Stomach (tissue), 9 donors: ENCODE data around the gene GJB6. TPM values are rescaled to one million over a fixed set of nuclear protein-coding genes. Genes with fewer than 3 reads are reported as not detected.

ENCODE experiments used
- DNase-seq, 2 donors: peaks; one replicate each; pipeline versions ENCODE4 v3.0.0 to v3.0.0-alpha.2; 2013 to 2019
- H3K27ac ChIP-seq, 5 donors: fragments of 200-600 bp in 4 of 5; sonication (generic) in 4 of 5; one replicate each; pipeline ENCODE4 v1.5.1; 2013 to 2019; ENCODE audit warnings: mild to moderate bottlenecking in 1 of 5, moderate library complexity in 1 of 5
- H3K27me3 ChIP-seq, 3 donors: fragments of 200-600 bp; sonication (generic); one replicate each; pipeline ENCODE4 v1.5.1; 2017 to 2019; ENCODE audit warnings: mixed run types in 1 of 3
- H3K36me3 ChIP-seq, 4 donors: fragments of 200-600 bp; sonication (generic); 1 replicate in 3 of 4; 2 replicates in 1 of 4; pipeline ENCODE4 v1.5.1; 2016 to 2019
- H3K4me1 ChIP-seq, 4 donors: fragments of 200-600 bp; sonication (generic); one replicate each; pipeline ENCODE4 v1.5.1; 2016 to 2019
- H3K4me3 ChIP-seq, 4 donors: fragments of 200-600 bp; sonication (generic) in 3 of 4; one replicate each; pipeline ENCODE4 v1.5.1; 2016 to 2019; ENCODE audit warnings: mild to moderate bottlenecking in 1 of 4
- H3K9me3 ChIP-seq, 4 donors: fragments of 200-600 bp; sonication (generic); one replicate each; pipeline ENCODE4 v1.5.1; 2016 to 2019
- EP300 ChIP-seq: sonication (generic); formaldehyde crosslinking; IDR thresholded peaks from one replicate; pipeline ENCODE4 v1.6.1; 2017; ENCODE audit warnings: antibody characterized with exemption
- POLR2A ChIP-seq, 4 donors: fragments of 450-650 bp; IDR thresholded peaks; one replicate each; pipeline ENCODE4 v1.6.1; 2016; ENCODE audit warnings: antibody characterized with exemption in 4 of 4, control low read depth in 2 of 4, mild to moderate bottlenecking in 1 of 4, moderate library complexity in 1 of 4
- POLR2AphosphoS5 ChIP-seq, 3 donors: sonication (generic); formaldehyde crosslinking; IDR thresholded peaks; one replicate each; pipeline ENCODE4 v1.6.1; 2016; ENCODE audit warnings: antibody characterized with exemption in 3 of 3
- WGBS, 5 donors: extraction: QIAGEN DNeasy Blood & Tissue Kit in 3 of 5; methylation state at CpG; one replicate each; pipeline versions ENCODE4 v1.1.5 to v1.1.7; 2013 to 2018; 5-methylcytosine and 5-hydroxymethylcytosine counted together
- intact Hi-C: fragments of 100-400 bp; cut with DNase I; formaldehyde crosslinking; loops from one replicate; pipeline ENCODE4 v1.15.1; 2023; ENCODE audit warnings: low total_unique reads
- polyA plus RNA-seq, 3 donors: library from polyadenylated mRNA; stranded (reverse); fragments of 200-250 nt; gene quantifications; one replicate each; pipeline ENCODE4 v1.2.3, GENCODE V29; 2013
- total RNA-seq, 5 donors: library from RNA; depleted of rRNA; stranded (reverse); fragments of >200 nt; gene quantifications; one replicate each; pipeline versions ENCODE4 v1.1.0 to v1.2.3, GENCODE V29; 2014 to 2016
- TF ChIP-seq, protein P1 (sequence below), 7 experiments: fragments of 450-650 bp in 4 of 7; fragments of 200-600 bp in 3 of 7; sonication (generic) in 3 of 7; IDR thresholded peaks; one replicate each; pipeline ENCODE4 v1.5.1; 2016 to 2019; ENCODE audit warnings: antibody characterized with exemption in 7 of 7, control low read depth in 2 of 7, mild to moderate bottlenecking in 1 of 7
- donor health status: healthy with polysubstance abuse.
- donor health status: Bipolar disorder and iron deficiency.
- donor health status: healthy.

The GJB6 gene
- total and polyA plus RNA-seq, 8 donors = 0.73 to 41.6 (median 1.5) TPM; not detected in 5

DNA sequence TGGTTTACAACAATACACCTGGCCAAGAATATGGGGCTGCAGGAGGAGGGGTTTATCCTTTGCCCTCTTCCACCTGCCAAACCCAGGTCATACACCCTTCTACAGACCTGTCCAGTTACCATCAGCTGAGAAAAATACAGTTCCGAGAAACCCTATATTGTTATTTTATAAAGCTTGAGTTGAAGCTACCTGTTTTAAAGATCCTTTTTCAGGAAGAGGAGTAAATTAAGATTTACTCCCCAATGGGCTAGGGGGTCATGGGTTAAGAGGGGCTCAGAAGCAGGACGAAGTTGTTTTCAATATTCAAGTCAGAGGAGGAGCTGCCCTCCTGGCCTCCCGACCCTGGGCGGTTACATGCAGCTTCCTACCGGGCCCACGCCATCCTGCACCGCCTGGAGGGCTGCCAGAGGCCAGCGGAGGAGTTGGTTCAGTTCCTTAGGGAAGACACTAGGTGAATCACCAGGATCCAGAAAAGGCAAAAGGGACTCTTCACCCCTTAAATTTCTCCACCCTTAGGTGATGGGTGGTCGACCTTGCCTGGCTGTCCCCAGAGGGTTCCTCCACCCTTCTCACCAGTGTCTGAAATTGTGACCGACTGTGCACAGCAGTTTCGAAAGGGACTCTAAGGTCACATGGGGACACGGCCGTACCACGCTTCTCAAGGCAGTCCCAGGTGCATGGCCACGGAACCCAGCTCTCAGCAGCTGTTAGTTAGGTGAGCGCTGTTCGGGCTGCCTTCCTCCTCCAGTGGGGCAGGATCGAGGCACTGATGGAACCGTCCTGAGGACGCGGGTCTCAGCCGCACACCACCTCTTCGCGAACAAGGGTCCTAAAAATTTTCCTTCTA, 40.6 kb downstream of the GJB6 start:
- no peaks in the 10 kb centered on the region for H3K9me3 ChIP-seq
- peak; percentile 49 to 53 for DNase-seq
- peaks cover 0 to 4% (median 0%) of the 10 kb centered on the region in 4 donors for H3K36me3 ChIP-seq
- WGBS, 5 donors = 21 to 59% (median 35%) methylated on average over 9 to 24 of the region's 24 CpGs
- TF ChIP-seq EP300 = no peak
- TF ChIP-seq, protein P1, sequence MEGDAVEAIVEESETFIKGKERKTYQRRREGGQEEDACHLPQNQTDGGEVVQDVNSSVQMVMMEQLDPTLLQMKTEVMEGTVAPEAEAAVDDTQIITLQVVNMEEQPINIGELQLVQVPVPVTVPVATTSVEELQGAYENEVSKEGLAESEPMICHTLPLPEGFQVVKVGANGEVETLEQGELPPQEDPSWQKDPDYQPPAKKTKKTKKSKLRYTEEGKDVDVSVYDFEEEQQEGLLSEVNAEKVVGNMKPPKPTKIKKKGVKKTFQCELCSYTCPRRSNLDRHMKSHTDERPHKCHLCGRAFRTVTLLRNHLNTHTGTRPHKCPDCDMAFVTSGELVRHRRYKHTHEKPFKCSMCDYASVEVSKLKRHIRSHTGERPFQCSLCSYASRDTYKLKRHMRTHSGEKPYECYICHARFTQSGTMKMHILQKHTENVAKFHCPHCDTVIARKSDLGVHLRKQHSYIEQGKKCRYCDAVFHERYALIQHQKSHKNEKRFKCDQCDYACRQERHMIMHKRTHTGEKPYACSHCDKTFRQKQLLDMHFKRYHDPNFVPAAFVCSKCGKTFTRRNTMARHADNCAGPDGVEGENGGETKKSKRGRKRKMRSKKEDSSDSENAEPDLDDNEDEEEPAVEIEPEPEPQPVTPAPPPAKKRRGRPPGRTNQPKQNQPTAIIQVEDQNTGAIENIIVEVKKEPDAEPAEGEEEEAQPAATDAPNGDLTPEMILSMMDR (IDR thresholded peaks at IDR 0.05) = no peak
- peak overlapping the region; percentile 52 to 80 (median 68) for H3K4me3 ChIP-seq
- H3K27me3 ChIP-seq = peaks cover 13 to 60% (median 46%) of the 10 kb centered on the region in 3 donors
- intact Hi-C loops = no loop called here
- H3K4me1 ChIP-seq = peaks cover 18 to 31% (median 28%) of the 10 kb centered on the region in 4 donors
- H3K27ac ChIP-seq = no peak overlapping the region

DNA sequence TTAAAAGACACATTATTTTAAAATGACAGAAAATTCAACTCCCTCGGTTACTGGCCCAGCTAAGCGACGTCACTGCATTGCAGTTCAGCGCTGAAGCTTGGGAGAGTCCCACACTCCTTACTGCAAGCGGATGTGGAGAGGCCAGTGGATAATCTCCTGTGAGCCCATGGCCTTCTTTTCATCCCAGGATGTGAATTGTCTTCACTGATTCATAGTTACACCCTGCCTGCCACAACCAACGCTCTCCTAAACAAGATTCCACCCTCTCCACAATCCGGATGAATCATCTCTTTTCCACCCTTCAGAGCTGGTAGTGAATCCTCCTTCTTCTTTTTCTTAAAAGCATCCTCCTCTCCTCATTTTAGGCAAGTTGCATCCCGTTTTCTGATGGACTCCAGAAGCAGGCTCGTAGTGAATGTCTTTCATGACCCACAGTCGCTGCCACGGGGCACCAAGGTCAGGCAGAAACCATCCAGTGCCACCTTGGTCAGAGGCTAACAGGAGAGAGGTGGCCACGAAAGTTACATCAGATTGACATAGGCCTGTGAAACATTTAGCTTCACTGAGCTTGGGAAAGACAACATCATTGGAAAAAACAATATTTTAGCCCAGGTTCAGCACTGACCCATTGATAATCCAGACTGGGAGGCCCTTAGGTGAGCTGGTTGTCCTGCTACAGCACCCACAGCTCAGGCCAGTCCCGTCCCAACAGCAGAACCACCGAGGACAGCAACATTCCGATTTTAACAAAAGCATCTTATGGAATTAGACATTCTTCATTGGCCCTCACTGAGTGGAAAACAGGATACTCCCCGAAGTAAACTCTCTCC, 41.4 kb downstream of the GJB6 start:
- TF ChIP-seq, protein P1 (IDR thresholded peaks at IDR 0.05) = no peak
- no peak for TF ChIP-seq POLR2AphosphoS5 (IDR thresholded peaks at IDR 0.05)
- no peak for TF ChIP-seq EP300
- TF ChIP-seq POLR2A (IDR thresholded peaks at IDR 0.05) = no peak

DNA sequence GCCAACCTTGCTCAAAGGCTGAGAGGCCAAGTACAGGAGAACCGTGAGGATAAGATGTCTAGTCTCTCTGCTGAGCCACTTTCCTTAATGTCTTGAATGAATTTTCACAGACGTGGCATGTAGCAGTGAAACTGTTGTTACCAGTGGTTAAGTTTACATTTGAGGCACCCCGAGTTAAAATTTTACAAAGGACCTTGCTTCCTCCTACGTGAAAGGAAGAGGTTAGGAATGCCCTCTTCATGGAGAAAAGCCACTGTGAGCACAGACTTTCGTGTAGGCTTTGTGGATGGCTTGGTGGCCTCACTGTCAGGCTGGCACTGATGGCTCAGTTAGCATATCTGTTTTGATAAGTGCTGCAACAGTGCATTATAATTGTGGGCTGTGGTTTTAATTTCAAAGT, 42.0 kb downstream of the GJB6 start:
- no peak for DNase-seq
- TF ChIP-seq POLR2A (IDR thresholded peaks at IDR 0.05) = no peak
- TF ChIP-seq POLR2AphosphoS5 (IDR thresholded peaks at IDR 0.05) = no peak
- TF ChIP-seq, protein P1 (IDR thresholded peaks at IDR 0.05) = no peak
- TF ChIP-seq EP300 = no peak
- no peak overlapping the region for H3K27ac ChIP-seq
- WGBS, 5 donors = 43 to 63% (median 52%) methylated on average over 5 of the region's 5 CpGs
- no peaks in the 10 kb centered on the region for H3K9me3 ChIP-seq
- H3K4me1 ChIP-seq = peaks cover 18 to 31% (median 28%) of the 10 kb centered on the region in 4 donors
- intact Hi-C loops = no loop called here
- H3K4me3 ChIP-seq = no peak overlapping the region
- peaks cover 0 to 4% (median 0%) of the 10 kb centered on the region in 4 donors for H3K36me3 ChIP-seq
- H3K27me3 ChIP-seq = peaks cover 13 to 45% (median 36%) of the 10 kb centered on the region in 3 donors

More for the DNA sequence above, 41.4 kb downstream of the GJB6 start:
- Histone ChIP-seq H3K27ac (no peak overlapping the region), H3K36me3 (peaks cover 0 to 4% (median 0%) of the 10 kb centered on the region in 4 donors), H3K9me3 (no peaks in the 10 kb centered on the region), H3K4me1 (peaks cover 18 to 31% (median 28%) of the 10 kb centered on the region in 4 donors), H3K4me3 (peak overlapping the region in 1 of 4 donors; percentile 73), H3K27me3 (peaks cover 13 to 51% (median 42%) of the 10 kb centered on the region in 3 donors)
- no peak for DNase-seq
- WGBS, 5 donors = 84 to 93% (median 91%) methylated on average over 16 of the region's 16 CpGs
- intact Hi-C loops = no loop called here
